HG02870 (cell line): ENCODE measurements around the gene MYO5B.
A peak's percentile ranks its signal among the peaks of the same experiment; 100 is the strongest.
"Not testable (repeated sequence)": the region's sequence is repeated elsewhere in the genome, so short reads cannot be mapped to it uniquely, and the experiment has no call there.

Experiments used
- ATAC-seq: cut with Tn5 transposase; IDR thresholded peaks from one replicate; pipeline ENCODE4 v1.9.1; 2021; ENCODE audit warnings: mild to moderate bottlenecking, moderate library complexity; ENCODE audit not compliant: unreplicated experiment

Gene MYO5B

GRCh38 chr18:49894517-49895226, 300.3 kb downstream of the MYO5B start:
- ATAC-seq, result no peak

GRCh38 chr18:49893036-49893435, 301.9 kb downstream of the MYO5B start:
- ATAC-seq, result no peak

- no peak for ATAC-seq
Measured at GRCh38 chr18:49892148-49892924, 302.6 kb downstream of the MYO5B start.

GRCh38 chr18:49890041-49890440, 304.9 kb downstream of the MYO5B start:
- no peak for ATAC-seq

GRCh38 chr18:49889552-49889951, 305.4 kb downstream of the MYO5B start:
- ATAC-seq, result not testable (repeated sequence)

GRCh38 chr18:49886891-49887764, 307.8 kb downstream of the MYO5B start:
- ATAC-seq, result no peak

GRCh38 chr18:49884959-49885358, 310.0 kb downstream of the MYO5B start:
- ATAC-seq, result no peak

GRCh38 chr18:49884465-49884864, 310.5 kb downstream of the MYO5B start:
- ATAC-seq, result no peak

- no peak for ATAC-seq
Measured at GRCh38 chr18:49880661-49881060, 314.3 kb downstream of the MYO5B start.

GRCh38 chr18:49879271-49879580, 315.7 kb downstream of the MYO5B start:
- no peak for ATAC-seq

GRCh38 chr18:49878567-49879270, 316.2 kb downstream of the MYO5B start:
- ATAC-seq, result no peak

- ATAC-seq, result no peak
Measured at GRCh38 chr18:49878015-49878414, 316.9 kb downstream of the MYO5B start.

GRCh38 chr18:49876536-49876935, 318.4 kb downstream of the MYO5B start:
- ATAC-seq, result no peak

- no peak for ATAC-seq
Measured at GRCh38 chr18:49875783-49876182, 319.2 kb downstream of the MYO5B start.

- no peak for ATAC-seq
Measured at GRCh38 chr18:49875155-49875554, 319.8 kb downstream of the MYO5B start.

- peak; percentile 79 for ATAC-seq
Measured at GRCh38 chr18:49874238-49874637, 320.7 kb downstream of the MYO5B start.

- no peak for ATAC-seq
Measured at GRCh38 chr18:49869354-49869753, 325.6 kb downstream of the MYO5B start.

- ATAC-seq, result no peak
Measured at GRCh38 chr18:49866680-49867079, 328.3 kb downstream of the MYO5B start.

- no peak for ATAC-seq
Measured at GRCh38 chr18:49865401-49865800, 329.5 kb downstream of the MYO5B start.

- no peak for ATAC-seq
Measured at GRCh38 chr18:49863769-49864621, 331.0 kb downstream of the MYO5B start.
